ENCODE data around the gene ABHD14A.

Gene ABHD14A

DNA sequence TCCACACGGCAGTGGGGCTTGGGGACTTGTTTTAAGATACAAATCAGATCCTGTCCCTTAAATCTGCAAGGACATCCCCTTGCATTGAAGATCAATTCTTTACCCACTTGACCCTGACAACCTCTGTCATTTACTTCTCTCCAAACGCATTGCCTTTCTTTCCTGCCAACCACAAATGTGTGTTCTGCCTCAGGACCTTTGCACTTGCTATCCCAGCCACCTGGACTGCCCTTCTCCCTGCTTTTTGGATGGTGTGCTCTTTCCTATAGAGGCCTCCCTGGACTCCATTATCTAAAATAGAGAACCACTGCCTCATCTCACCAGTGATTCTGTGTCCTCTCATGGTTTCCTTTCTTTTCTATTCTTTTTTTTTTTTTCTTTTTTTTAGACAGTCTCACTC is 22.3 kb downstream of the ABHD14A start:
- DNase-seq (ENCODE audit: low read depth) = no peak

DNA sequence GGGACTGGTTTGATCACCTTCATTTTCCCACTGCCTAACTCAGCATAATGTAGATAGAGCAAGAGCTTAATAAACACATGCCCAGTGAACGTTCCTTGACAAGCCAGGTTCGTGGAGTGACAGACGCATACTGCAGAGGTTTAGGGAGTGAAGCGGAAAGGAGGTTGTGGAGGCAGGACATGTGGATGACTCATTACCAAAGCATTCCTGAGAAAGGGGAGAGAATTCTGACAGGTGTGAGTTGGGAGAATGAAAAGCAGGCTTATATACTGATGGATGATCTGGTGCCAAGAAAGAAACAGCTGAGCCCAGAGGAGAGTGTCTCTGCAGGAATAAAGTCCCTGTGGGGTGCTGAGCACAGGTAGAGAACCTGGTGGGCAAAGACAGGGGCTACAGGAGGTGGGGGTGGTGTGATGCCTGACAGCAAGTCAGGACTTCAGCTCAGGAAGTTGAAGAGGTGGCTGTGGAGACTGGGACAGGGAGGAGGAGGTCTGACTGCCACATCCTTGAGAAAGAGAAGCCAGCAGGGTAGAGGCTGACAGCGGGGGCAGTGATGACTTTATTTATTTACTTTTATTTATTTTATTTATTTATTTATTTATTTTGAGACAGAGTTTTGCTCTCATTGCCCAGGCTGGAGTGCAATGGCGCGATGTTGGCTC is 23.2 kb downstream of the ABHD14A start:
- no peak for DNase-seq (ENCODE audit: low read depth)

DNA sequence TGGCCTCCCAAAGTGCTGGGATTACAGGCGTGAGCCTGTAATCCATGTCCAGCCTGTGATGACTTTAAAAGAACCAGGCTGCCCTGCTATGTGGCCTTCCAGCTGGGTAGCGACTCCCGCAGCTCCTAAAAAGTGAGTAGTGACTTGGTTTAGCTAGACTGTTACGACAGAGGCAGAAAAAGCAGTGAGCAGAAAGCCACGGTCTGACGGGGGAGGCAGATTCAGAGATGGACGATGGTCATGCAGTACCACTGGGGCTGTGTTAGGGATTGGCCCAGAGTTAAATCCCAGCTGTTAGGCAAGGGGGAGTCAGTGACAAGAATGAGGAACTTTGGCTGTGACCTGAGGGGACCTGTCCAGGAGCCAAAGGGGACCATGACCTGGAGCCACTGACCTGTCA is 23.9 kb downstream of the ABHD14A start:
- no peak for DNase-seq (ENCODE audit: low read depth)

DNA sequence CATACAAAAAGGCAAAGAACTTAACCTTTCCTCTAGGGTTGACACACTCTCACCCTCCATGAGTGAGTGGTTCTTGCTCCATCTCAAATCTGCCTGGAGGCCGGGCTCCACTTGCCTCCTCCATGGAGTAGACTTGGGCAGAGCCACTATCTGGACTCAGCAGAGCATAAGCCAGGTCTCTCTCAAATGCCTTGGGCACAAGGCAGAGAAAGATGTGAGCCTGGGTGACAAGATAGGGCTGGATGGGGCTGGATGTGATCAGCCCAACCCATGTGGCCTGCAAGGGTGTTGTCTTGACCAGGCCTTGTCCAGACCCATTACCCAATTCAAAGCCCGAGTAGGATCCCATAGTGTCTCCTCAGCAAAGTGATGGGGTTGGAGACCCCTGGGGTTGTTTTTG is 25.0 kb downstream of the ABHD14A start:
- DNase-seq (ENCODE audit: low read depth) = no peak

DNA sequence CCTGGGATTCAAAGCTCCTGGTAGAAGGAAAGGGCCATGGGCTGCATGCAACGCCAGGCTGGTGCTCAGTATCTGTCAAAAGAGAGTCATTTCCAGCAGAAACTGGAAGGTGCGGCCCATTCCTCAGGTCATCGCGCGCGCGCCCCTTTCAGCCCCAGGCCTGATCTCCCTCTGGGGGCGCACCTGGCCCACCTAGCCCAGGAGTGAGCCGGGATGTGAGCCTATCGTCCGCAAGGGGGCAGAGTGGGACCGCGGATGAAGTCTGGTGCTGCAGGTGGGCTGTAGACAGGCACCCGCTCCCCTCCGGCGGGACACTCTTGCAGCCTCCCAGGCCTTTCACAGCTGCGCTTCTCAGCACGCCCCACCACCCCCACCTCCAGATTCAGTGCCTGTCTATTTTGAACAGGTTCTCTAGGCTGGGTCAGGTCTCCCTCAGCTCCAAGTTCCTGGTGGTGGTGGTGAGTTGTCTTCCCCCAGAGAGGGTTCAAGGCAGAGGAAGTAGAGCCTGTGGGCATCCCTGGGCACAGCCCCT is 26.6 kb downstream of the ABHD14A start:
- peak; percentile 70 for DNase-seq (ENCODE audit: low read depth)

DNA sequence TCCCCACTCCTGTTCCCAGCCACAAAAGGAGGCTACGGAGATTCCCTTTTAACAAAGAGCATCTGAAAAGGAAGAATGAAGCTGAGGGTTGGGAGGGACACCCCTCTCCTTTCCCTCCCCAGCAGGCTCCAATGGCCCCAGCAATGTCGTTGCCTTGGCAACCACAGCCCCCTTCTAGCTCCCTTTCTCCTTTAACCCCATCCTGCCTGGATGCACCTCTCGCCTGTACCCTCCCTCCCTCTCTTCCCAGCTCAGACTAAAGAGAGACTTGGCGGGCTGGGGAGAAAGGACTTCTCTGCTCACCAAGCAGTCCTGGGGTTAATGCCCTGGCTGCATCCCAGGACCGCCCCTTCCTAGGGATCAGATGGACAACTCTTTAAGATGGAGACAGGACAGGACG is 27.9 kb downstream of the ABHD14A start:
- no peak for DNase-seq (ENCODE audit: low read depth)

DNA sequence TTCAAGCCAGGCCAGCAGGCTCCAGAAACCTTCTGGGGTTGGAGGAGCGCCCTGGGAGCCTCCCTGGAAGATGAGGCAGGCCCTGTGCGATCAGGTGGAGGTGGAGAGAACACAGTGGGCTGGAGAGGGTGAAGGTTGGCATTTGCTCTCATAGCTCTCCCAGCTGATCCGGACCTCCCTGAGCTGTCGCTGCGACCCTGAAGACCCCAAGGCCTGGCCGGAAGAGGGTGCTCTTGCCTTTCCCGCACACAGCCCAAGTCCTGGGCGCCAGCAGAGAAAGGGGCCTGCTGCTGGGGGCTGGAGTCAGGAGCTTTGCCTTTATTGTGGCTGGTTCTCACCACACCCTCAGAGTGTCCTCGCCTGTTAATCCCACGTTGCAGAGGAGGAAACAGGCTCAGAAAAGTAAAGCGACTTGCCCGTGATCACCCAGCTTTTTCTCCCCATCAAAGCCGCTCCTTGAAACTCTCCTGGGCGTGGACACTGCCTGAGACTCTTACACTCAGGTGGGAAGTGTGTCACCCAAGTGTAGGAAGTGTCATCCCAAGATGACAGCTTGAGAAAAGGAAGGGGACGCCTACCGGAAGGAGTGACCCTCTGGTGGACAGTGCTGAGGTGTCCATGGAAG is 29.4 kb downstream of the ABHD14A start:
- no peak for DNase-seq (ENCODE audit: low read depth)

DNA sequence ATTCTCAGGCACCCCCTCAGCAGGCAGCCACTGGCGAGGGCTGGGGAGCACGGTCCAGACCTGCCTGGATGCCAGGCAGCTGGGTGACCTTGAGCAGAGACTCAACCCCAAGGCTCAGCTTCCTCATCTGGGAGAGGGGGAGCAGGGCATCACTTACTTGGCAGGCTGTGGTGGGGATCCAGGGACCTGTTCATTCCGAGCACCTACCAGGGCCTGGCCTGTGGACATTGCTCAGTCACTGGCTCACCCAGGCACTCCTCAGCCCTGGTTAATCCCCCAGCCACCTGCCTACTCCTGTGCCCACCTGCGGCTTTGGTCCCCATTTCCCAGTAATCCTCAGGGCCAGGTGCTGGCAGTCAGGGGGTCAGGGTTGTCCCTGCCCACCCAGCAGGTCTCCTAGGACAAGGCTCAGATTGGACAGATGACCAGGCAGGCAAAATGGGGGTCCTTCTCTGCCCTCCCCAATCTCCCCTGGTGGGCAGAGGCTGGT is 30.1 kb downstream of the ABHD14A start:
- no peak for DNase-seq (ENCODE audit: low read depth)

DNA sequence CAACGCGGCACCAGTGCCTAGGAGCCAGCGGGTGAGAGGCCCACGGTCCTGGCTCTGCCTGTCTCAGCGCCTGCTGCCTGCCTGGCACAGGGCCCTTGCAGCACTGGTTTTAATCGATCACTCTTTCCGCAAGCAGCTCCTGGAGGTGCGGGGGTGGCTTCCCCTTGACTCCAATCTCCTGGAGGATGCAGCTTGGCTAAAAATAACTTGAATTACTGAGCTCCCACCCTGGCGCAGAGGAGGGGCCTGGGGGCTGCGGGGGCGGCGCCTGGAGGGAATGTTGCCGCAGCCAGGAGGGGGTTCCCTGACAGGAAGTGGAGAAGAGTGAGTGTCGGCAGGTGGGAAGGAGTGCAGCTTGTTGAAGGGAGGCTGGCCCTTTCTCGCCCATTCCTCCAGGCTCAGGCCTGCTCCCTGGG is 30.7 kb downstream of the ABHD14A start:
- DNase-seq (ENCODE audit: low read depth) = no peak

DNA sequence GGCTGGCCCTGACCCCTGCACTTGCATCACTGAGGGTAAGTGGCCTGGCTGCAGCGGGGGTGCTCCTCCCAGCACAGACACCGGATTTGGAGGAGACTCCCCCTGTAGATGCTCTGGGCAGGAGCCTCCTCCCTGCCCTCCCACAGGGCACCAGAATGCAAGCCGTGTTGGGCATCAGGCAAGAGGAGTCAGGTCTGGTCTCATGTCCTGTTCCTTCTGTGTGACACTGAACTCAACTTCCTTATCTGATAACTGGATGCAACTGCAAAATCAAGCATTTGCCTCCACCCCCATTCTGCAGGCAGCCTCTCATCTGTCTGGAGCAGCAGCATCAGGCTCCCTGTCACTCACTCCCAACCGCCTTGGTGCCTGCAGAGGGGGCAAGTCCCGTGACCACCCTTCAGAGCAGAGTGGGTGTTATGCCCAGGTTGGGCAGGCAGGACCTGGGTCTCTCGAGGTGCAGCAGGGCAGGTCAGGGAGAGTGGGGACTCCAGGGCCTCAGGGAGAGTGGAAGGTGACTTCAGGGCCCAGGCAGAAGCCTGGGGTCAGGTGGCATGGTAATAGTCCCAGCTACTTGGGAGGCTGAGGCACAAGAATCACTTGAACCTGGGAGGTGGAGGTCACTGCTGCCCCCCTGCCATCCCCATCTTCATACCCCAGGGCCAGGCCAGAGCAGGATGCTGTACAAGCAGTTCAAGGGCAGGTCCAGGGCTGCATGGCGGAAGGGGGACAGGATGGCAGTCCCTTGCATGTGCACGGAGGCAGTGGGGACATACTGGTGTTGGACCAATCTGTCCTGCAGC is 31.4 kb downstream of the ABHD14A start:
- no peak for DNase-seq (ENCODE audit: low read depth)

DNA sequence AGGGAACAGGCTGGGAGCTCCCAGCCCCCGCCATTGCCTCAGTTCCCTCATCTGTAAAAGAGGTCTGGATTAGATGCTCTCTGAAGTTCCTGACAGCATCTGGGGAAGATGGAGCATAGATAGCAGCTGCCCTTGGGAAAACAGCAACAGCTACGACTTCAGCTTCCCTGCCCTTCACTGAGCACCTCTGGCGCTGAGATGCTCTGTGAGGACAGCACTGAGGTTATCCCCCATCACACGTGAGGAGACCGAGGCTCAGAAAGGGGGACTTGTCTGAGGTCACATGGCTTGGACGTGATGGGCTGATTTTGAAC is 31.9 kb downstream of the ABHD14A start:
- no peak for DNase-seq (ENCODE audit: low read depth)

DNA sequence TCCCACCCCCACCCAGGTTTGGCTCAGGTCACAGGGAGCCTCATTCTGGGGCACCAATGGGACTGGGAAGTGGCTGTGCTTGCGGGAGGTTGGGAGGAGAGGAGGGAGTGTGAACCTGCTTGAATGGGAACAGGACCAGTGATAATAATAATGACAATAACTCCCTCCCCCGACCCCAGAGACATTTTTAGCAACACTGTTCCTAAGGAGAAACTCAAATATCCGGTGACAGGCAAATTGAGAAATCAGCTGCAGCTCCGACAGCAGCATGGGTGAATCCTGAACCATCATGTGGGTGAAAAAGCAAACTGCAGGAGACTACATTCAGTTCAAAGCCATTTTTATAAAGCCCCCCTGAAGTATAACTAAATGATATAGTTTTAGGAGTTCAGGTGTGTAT is 32.4 kb downstream of the ABHD14A start:
- no peak for DNase-seq (ENCODE audit: low read depth)

DNA sequence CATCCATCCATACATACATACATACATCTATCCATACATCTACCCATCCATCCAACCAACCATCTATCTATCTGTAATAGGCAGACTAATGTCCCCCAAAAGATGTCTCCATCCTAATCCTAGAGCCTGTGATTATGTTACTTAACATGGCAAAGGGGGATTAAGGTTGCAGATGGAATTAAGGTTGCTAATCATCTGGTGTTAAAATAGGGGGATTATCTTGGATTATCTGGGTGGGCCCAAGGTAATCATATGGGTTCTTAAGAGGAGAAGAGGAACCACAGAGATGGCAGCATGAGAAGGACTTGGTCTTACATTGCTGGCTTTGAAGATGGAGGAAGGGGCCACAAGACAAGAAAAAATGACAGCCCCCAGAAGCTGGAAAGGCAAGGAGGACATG is 35.6 kb downstream of the ABHD14A start:
- DNase-seq (ENCODE audit: low read depth) = no peak

DNA sequence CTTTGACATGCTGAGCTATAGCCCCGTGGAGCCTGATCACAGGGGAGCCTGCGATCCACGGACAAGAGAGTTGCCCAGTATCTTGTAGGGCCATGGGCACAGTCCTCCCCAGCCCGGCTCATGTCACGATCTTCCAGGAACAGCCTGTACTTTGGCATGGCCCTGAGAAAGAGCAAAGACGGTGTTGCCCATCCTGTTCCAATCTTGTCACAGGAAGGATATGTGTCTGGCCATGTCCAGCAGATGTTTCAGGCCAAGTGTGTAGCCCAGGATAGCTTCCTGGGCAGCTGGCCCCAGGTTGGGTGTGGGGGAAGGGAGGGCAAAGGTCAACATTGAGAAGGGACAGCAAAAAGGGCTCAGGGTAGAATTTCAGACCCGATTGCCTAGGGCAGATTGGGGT is 37.8 kb downstream of the ABHD14A start:
- no peak for DNase-seq (ENCODE audit: low read depth)

DNA sequence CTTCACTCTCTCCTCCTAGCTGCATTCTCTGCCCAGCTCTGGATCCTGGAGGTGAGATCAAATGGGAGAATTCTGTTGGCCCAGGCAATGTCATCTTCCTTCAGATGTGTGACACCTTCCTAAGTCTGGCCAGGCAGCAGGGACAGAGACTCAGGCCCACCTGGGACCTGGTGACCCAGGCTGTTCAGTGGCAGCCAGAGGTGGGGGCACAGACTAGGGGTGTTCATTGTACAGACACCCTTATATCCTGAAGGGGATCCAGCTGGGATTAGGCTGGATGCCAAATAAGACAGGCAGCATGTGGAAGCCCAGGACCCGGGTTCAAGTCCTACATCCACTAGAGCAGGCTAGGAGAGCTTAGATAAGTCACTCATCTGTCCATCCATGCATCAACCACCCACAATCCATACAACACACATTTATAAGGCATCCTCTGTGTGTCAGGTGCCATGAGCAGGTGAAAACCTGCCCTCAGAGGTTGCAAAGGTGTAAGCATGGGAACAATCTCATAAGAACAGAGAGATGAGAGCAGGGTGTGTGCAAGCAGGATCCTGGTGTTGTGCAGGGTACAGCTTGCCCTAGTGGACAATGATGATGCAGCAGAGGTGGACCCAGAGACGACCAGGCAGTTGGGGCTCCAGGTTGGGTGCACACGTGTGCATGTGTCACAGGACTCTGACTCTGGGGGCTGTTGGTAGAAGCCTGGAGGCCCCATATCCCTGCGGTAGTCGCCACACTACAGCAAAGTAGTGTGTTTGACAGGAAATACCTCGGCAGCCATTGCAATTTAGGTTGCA is 39.1 kb downstream of the ABHD14A start:
- DNase-seq (ENCODE audit: low read depth) = no peak

DNA sequence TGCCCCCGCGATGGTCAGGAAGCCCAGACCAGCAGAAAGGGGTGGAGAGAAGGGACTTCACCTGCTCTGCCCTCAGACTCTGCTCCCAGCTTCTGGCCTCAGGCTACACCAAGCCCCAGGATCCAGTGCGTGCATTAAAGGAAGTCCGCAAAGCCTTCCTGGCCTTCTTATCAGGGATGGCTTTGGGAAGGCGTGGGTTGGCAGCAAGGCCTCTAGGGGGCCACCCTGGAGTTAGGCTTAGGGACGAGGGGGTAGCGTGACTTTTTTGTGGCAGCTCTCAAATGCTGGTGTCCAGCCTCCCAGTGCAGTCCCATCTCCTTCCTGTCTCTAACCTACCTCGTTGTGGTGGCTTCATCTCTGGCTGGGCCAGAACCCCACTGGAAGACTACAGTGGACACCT is 39.7 kb downstream of the ABHD14A start:
- no peak for DNase-seq (ENCODE audit: low read depth)

DNA sequence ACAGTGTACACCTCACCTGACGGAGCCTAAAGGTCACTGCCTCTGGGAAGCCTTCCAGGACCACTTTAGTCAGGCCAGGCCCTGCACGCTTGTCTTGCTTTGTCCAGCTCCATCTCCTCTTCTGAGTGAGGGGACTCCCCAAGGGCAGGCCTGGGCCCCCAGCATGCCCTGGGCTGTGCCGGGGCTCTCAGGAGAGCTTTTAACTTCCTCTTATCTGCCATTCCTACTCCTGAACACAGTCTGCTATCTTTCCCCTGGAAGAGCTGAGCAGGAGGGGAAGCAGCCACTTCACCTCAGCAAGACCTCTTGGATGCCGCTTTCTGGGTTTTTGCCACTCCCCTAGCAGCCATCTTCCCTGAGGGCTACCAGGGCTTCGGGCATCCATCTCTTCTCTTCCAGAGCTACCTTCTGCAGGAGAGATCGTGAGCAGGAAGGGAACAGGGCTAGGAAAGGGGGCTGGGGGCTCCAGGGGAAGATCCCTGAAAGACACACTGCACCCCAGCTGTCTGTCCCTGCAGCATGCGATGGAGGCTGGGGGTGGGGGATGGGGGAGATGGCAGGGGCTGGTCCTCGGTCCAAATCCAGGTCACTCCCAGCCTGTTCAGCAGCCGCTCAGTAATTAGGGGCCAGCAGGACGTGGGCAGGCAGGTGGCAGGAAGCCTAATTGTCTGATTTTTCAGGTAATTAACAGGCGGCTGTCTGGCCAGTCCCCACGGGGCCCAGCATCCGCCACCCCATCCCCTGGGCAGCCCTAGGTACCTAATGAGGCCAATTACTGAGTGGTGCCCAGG is 40.8 kb downstream of the ABHD14A start:
- no peak for DNase-seq (ENCODE audit: low read depth)

DNA sequence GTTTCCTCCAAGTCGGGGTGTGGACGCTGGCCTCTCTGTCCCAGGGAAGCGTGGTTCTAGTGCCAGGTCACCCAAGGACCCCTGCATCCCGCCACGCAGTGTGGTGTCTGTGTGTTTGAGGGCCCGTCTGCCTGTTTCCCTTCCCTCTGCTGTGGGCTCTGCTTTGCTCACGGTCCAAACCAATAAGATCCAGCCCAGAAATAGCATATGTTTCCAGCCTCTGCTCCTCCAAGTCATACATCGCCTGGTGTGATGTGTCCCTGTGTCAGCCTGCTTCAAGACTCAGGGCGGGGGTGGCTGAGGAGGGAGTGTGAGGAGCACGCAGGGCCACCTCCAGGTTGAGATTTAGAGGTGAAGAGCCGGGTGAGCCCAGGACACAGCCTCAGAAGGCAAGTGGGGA is 42.7 kb downstream of the ABHD14A start:
- no peak for DNase-seq (ENCODE audit: low read depth)

DNA sequence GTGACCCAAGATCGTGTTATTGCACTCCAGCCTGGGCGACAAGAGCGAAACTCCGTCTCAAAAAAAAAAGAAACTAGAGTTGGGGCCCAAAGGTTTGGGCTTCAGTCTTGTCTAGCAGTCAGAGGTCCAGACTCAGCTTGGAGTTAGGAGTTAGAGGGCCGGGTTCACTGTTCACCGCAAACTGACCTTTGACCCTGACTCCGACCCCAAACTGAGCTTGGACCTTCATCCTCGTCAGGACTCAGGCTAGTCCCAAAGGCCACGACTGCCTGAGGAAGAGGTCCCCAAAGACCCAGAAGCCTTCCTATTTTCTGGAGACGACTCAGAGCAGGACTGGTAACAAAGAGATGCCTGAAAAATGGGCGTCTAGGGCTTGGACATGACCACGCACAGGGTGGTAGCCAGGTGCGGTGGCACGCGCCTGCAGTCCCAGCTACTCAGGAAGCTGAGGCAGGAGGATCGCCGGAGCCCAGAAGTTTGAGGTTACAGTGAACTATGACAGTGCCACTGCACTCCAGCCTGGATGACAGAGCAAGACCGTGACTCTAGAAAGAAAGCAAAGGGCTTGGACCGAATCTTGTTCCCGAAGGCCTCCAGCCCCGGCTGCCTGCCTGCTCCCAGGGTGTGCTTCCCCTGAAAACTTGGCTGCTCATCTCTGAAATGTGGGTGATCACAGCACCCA is 43.6 kb downstream of the ABHD14A start:
- DNase-seq (ENCODE audit: low read depth) = no peak

DNA sequence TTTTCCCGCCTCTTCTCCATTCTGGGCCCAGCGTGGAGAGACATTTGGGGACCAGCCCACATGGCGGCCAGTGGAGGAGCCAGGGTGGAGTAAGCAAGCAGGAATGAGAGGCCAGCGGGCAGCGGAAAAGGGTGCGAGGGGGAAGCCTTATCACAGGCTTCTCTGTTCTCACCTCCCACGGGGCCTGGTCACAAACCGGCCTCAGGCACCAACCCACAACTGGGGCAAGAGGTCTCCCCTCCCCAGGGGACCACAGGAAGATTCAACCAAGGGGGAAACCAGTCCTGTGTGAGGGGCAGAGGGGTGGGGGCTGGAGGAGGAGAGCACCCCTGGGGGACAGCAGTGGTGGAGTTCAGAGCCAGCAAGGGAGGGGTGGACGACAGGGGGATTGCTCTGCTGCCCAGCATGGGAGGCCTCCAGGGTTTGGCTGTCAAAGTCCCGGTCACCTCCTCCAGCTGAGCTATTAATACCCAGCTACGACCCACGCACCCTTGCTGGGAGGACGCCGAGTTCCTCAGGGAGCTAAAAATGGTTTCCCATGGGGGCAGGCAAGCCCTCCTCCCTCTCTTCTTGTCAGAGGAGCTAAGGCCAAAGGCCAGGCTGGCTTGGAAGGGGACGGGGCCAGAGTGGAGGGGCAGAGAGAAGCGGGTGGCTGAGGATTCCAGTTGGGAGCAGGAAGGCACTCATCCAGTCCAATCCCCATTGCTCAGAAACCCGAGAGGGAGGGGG is 44.7 kb downstream of the ABHD14A start:
- no peak for DNase-seq (ENCODE audit: low read depth)
